GM23248 (cell line): ENCODE results near the gene ANKRD30B.
"Not testable (repeated sequence)": the region's sequence is repeated elsewhere in the genome, so short reads cannot be mapped to it uniquely, and the experiment has no call there.

Experiments used
- EZH2 ChIP-seq: fragments of 200-600 bp; sonication (generic); IDR thresholded peaks from 2 replicates; pipeline ENCODE4 v1.6.1; 2018; ENCODE audit warnings: antibody characterized with exemption, mild to moderate bottlenecking; ENCODE audit not compliant: insufficient read depth, poor library complexity, severe bottlenecking
- EZH2phosphoT487 ChIP-seq: fragments of 200-600 bp; sonication (generic); IDR thresholded peaks from 2 replicates; pipeline ENCODE4 v1.6.1; 2018; ENCODE audit warnings: antibody characterized with exemption, moderate library complexity, mild to moderate bottlenecking, low read depth; ENCODE audit not compliant: insufficient read depth

GRCh38 chr18:14763566-14763965, 15.6 kb downstream of the ANKRD30B start:
- TF ChIP-seq EZH2, EZH2phosphoT487: not testable (repeated sequence)
